Type B pancreatic cell (in vitro differentiated cells): ENCODE measurements around the gene GATC. TPM values are rescaled to one million over a fixed set of nuclear protein-coding genes. Genes with fewer than 3 reads are reported as not detected.
A peak's percentile ranks its signal among the peaks of the same experiment; 100 is the strongest.

Source experiments
- DNase-seq: peaks from one replicate; pipeline ENCODE4 v3.0.0; 2021; ENCODE audit warnings: mixed read lengths; ENCODE audit not compliant: unreplicated experiment; ENCODE audit errors: extremely low spot score
- H3K27ac Mint-ChIP-seq: 2 replicates; pipeline ENCODE4 v1.8.0; 2021; ENCODE audit warnings: mild to moderate bottlenecking, mixed read lengths
- H3K27me3 Mint-ChIP-seq: 2 replicates; pipeline ENCODE4 v1.8.0; 2021; ENCODE audit warnings: mixed read lengths
- H3K36me3 Mint-ChIP-seq: 2 replicates; pipeline ENCODE4 v1.8.0; 2021; ENCODE audit warnings: mixed read lengths
- H3K4me1 Mint-ChIP-seq: one replicate; pipeline ENCODE4 v1.8.0; 2021; ENCODE audit warnings: mixed read lengths; ENCODE audit not compliant: unreplicated experiment
- H3K4me3 Mint-ChIP-seq: 2 replicates; pipeline ENCODE4 v1.8.0; 2021; ENCODE audit warnings: mild to moderate bottlenecking, mixed read lengths
- H3K9me3 Mint-ChIP-seq: 2 replicates; pipeline ENCODE4 v1.8.0; 2021; ENCODE audit warnings: mixed read lengths
- total RNA-seq: library from RNA; stranded (reverse); gene quantifications from 2 replicates; pipeline ENCODE4 v1.2.1, GENCODE V29; 2021; ENCODE audit warnings: low replicate concordance
- TF ChIP-seq, protein P1 (sequence below): fragments of 200-600 bp; sonication (generic); conservative IDR thresholded peaks from 2 replicates; pipeline ENCODE4 v1.5.0; 2021; ENCODE audit warnings: antibody characterized with exemption, mild to moderate bottlenecking

GATC gene
- total RNA-seq, 1 donor from 2014 or later: 33.9 TPM

DNA sequence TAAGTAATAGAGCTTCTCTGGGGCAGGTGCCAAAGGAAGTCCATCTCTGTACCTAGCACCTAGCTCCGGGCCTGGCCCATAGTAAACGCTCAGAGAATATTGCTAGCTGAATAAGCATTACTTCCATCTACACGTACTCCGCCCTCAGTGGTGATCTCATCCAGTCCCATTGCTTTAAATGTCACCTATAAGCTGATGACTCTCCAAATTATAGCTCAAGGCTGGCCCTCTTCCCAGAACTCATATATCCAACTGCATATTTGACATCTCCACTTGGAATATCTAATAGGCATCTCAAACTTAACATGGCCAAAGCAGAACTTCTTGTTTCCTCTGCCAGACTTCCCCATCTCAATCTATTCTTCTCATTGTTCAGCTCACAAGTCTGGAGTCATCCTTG, 42.8 kb downstream of the GATC start:
- H3K9me3 Mint-ChIP-seq: no peaks in the 10 kb centered on the region
- no peak overlapping the region for H3K27ac Mint-ChIP-seq
- peaks cover 6% of the 10 kb centered on the region for H3K4me1 Mint-ChIP-seq
- no peak for DNase-seq
- no peak overlapping the region for H3K4me3 Mint-ChIP-seq
- H3K36me3 Mint-ChIP-seq: peaks cover 9% of the 10 kb centered on the region
- no peaks in the 10 kb centered on the region for H3K27me3 Mint-ChIP-seq
- TF ChIP-seq, protein P1, sequence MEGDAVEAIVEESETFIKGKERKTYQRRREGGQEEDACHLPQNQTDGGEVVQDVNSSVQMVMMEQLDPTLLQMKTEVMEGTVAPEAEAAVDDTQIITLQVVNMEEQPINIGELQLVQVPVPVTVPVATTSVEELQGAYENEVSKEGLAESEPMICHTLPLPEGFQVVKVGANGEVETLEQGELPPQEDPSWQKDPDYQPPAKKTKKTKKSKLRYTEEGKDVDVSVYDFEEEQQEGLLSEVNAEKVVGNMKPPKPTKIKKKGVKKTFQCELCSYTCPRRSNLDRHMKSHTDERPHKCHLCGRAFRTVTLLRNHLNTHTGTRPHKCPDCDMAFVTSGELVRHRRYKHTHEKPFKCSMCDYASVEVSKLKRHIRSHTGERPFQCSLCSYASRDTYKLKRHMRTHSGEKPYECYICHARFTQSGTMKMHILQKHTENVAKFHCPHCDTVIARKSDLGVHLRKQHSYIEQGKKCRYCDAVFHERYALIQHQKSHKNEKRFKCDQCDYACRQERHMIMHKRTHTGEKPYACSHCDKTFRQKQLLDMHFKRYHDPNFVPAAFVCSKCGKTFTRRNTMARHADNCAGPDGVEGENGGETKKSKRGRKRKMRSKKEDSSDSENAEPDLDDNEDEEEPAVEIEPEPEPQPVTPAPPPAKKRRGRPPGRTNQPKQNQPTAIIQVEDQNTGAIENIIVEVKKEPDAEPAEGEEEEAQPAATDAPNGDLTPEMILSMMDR: no peak

DNA sequence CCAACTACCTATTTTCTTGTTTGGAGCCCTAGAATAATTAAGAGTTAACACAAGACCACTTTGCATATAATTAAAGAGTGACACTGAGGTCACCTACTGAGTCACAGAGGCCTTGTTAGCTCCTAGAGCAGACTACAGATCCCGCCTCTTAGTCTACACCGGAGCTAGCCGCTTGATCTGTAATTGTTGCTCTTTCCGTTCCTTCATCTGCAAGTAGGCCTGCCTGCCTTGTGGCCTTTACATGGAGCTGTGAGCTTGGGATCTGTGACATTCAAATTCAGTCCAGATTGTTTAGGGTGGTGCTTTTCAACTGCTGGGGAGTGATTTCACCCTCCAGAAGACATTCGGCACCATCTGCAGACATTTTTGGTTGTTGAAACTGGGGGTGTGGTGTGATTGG, 44.1 kb downstream of the GATC start:
- H3K4me3 Mint-ChIP-seq: no peak overlapping the region
- peaks cover 13% of the 10 kb centered on the region for H3K4me1 Mint-ChIP-seq
- no peaks in the 10 kb centered on the region for H3K27me3 Mint-ChIP-seq
- no peak overlapping the region for H3K27ac Mint-ChIP-seq
- H3K36me3 Mint-ChIP-seq: peaks cover 7% of the 10 kb centered on the region
- no peak for DNase-seq
- H3K9me3 Mint-ChIP-seq: no peaks in the 10 kb centered on the region
- TF ChIP-seq, protein P1: no peak

DNA sequence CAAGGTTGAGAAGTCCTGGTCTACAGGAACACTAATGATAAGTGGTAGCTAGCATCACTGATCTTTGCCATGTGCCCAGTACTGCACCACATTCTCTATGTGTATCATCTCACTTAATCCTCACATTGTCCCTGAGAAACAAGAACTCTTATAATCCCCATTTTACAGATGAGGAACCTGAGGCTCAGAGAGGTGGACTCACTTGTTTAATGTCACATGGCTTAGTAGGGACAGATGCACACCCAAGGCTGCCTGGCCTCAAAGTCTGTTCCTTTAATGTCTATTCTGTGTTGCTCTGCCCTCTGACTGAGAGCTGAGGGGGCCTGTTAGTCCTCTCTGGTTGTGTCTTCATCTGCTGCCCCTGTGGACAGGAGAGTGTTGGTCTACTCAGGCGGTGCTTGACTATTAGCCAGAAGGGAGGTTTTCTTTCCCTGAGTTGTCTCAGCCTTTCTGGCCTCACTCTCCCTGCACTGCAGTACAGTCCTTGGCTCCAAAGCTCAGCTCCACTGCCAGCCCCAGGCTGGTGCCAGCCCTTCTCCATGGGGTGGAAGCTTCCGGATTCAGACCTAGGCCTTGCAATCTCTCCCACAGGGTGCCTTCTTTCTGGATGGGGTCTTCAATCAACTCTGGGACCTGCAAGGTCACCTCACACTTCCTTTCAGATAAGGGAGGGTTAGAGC, 44.7 kb downstream of the GATC start:
- TF ChIP-seq, protein P1: no peak
- Mint-ChIP-seq H3K27me3 (no peaks in the 10 kb centered on the region), H3K27ac (no peak overlapping the region), H3K9me3 (no peaks in the 10 kb centered on the region), H3K4me3 (no peak overlapping the region), H3K36me3 (peaks cover 7% of the 10 kb centered on the region), H3K4me1 (peaks cover 14% of the 10 kb centered on the region)
- no peak for DNase-seq

DNA sequence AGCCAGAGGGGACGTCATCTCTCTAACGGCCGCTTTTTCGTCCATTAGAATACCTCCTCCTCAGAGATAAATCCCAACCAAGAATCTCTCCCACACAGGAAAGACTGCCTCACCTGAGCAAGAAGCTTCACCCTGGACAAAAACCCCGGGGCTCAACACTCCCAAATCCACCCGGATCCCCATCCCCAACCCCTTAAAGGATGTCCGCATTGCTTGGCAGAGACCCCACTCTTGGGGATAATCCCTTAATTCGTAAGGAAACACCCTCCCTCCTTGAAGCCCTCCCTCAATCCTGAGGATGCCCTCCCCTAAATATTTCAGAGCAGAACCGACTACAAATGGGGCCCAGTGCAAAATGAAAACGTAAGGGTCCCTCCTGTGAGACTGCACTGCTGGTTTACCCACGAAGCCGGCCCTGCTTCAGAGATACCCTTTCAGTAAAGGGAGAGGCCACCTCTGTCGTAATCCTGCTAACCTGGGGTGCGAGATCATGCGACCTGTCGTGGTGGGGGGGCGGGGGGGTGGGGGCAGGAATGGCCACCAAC, 49.0 kb downstream of the GATC start:
- peak overlapping the region; percentile 99 for H3K4me3 Mint-ChIP-seq
- TF ChIP-seq, protein P1: no peak
- H3K27ac Mint-ChIP-seq: peak overlapping the region; percentile 83
- no peaks in the 10 kb centered on the region for H3K27me3 Mint-ChIP-seq
- peaks cover 26% of the 10 kb centered on the region for H3K4me1 Mint-ChIP-seq
- peaks cover 24% of the 10 kb centered on the region for H3K36me3 Mint-ChIP-seq
- DNase-seq: no peak
- no peaks in the 10 kb centered on the region for H3K9me3 Mint-ChIP-seq

DNA sequence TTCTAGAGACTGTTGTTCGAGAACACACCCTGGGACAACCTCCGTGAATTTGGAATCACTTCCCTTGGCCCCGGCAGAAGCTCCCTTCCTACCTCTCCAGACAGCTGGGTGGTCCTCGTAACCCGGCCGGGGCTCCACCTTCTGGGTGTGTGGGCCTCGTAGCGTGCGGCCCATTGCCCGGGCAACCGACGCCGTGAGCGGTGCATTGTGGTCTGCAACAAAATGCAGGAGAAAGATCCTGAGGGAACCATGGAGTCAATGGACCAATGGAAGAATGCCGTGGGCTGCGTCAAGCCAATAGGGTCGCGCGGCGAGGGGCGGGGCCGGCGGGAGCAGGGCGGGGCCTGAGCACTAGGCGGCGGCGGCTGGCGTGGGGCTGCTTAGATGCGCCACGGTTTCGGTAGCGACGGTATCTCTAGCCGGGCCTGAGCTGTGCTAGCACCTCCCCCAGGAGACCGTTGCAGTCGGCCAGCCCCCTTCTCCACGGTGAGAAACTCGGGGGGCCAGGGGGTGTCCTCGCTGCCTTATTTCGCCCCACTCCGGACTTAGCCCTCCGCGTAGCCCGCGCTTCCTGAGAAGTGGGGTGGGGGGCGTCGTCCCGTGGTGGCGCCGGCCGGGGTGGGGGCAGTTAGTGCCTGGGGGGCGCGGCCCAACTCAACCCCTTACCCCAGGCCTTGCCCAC, 49.6 kb downstream of the GATC start, which contains the start of gene DYNLL1:
Gene DYNLL1, plus strand, starts transcription at position 383 of the 682 bp plus-strand sequence. CDS start 309 bp downstream, outside the sequence.
- H3K27me3 Mint-ChIP-seq: no peaks in the 10 kb centered on the region
- DNase-seq: peak; percentile 98
- TF ChIP-seq, protein P1: no peak
- H3K27ac Mint-ChIP-seq: peak within 1 kb of the TSS; percentile 83
- H3K4me1 Mint-ChIP-seq: peaks cover 26% of the 10 kb centered on the region
- H3K36me3 Mint-ChIP-seq: peaks cover 21% of the 10 kb centered on the region
- peak within 1 kb of the TSS; percentile 99 for H3K4me3 Mint-ChIP-seq
- H3K9me3 Mint-ChIP-seq: no peaks in the 10 kb centered on the region
